Erythroblast (primary cell): Measurements from ENCODE around the gene TMEM69.
"Not testable (repeated sequence)": the region's sequence is repeated elsewhere in the genome, so short reads cannot be mapped to it uniquely, and the experiment has no call there.

Experiments used
- DNase-seq, 2 experiments: peaks; one replicate each; lab custom pipeline; 2025; lab: John Stamatoyannopoulos, UW
- GATA1 ChIP-seq: IDR thresholded peaks from 2 replicates; pipeline ENCODE4 v1.6.1; 2011; ENCODE audit warnings: low read depth, mild to moderate bottlenecking, control low read depth, low read length, moderate library complexity
- POLR2A ChIP-seq: IDR thresholded peaks from 2 replicates; pipeline ENCODE4 v1.6.1; 2011; ENCODE audit warnings: mild to moderate bottlenecking, low read length

The TMEM69 gene

GRCh38 chr1:45730780-45731319 lies 42.9 kb downstream of the TMEM69 start:
- no peak for TF ChIP-seq GATA1
- DNase-seq, result no peak

- TF ChIP-seq POLR2A (no peak), GATA1 (no peak)
- no peak for DNase-seq
Observed at GRCh38 chr1:45739137-45739536, 51.2 kb downstream of the TMEM69 start.

GRCh38 chr1:45739641-45740156 lies 51.7 kb downstream of the TMEM69 start:
- DNase-seq, result not testable (repeated sequence)
